ENCODE data around the gene DDX39B.
"Not testable (repeated sequence)": the region's sequence is repeated elsewhere in the genome, so short reads cannot be mapped to it uniquely, and the experiment has no call there.

The DDX39B gene

GRCh38 chr6:31541658-31542521, at the start of gene DDX39B:
Gene DDX39B, minus strand, starts transcription at chr6:31542003. Its CDS starts 1,471 bp downstream, at chr6:31540532.
- TF ChIP-seq, protein P1, sequence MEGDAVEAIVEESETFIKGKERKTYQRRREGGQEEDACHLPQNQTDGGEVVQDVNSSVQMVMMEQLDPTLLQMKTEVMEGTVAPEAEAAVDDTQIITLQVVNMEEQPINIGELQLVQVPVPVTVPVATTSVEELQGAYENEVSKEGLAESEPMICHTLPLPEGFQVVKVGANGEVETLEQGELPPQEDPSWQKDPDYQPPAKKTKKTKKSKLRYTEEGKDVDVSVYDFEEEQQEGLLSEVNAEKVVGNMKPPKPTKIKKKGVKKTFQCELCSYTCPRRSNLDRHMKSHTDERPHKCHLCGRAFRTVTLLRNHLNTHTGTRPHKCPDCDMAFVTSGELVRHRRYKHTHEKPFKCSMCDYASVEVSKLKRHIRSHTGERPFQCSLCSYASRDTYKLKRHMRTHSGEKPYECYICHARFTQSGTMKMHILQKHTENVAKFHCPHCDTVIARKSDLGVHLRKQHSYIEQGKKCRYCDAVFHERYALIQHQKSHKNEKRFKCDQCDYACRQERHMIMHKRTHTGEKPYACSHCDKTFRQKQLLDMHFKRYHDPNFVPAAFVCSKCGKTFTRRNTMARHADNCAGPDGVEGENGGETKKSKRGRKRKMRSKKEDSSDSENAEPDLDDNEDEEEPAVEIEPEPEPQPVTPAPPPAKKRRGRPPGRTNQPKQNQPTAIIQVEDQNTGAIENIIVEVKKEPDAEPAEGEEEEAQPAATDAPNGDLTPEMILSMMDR (IDR thresholded peaks at IDR 0.05; ENCODE audit: insufficient read depth, missing control alignments) = no peak
- DNase-seq (ENCODE audit: insufficient read length, low spot score) = peak; percentile 51
- FAIRE-seq = no peak

- FAIRE-seq; DNase-seq (ENCODE audit: insufficient read length, low spot score): not testable (repeated sequence)
Observed at GRCh38 chr6:31590691-31591090, 48.9 kb upstream of the DDX39B start.

- no peak for DNase-seq (ENCODE audit: insufficient read length, low spot score)
- no peak for FAIRE-seq
- TF ChIP-seq, protein P1 (IDR thresholded peaks at IDR 0.05; ENCODE audit: insufficient read depth, missing control alignments) = no peak
Observed at GRCh38 chr6:31588871-31589650, 47.3 kb upstream of the DDX39B start.

DNA sequence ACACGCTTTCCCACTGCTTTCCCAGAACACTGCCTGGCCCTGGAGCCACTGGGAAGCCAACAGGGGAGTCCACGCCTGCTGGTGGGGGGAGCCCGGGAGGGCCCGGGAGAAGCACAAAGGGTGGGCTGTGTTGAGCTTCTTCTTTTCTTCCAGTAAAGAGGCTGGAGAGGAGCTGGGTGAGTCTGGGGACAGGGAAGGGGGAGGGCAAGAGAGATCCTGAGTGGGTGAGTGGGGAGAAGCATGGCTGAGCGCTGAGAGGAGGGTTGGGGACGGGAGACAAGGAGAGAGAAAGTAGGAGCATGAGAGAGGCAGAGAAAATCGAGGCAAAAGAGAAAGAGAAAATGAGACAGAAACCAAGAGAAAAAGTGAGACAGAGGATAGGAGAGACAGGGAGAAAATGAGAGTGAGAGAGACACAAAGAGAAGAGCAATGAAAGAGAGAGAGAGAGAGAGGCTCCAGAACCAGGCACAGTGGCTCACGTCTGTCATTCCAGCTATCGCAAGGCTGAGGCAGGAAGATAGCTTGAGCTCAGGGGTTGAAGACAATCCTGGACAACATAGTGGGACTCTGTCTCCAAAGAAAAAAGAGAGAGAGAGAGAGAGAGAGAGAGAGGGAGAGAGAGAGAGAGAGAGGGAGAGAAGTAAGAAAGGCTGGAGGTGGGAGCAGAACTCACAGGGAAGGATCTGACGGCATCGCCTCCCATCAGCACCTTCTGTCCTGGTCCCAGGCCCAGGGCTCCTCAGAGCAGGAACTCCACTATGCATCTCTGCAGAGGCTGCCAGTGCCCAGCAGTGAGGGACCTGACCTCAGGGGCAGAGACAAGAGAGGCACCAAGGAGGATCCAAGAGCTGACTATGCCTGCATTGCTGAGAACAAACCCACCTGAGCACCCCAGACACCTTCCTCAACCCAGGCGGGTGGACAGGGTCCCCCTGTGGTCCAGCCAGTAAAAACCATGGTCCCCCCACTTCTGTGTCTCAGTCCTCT, 46.3 kb upstream of the DDX39B start:
- DNase-seq (ENCODE audit: insufficient read length, low spot score) (no peak), FAIRE-seq (no peak)
- TF ChIP-seq, protein P1 (IDR thresholded peaks at IDR 0.05; ENCODE audit: insufficient read depth, missing control alignments) = no peak

GRCh38 chr6:31586599-31587281, 44.9 kb upstream of the DDX39B start:
- FAIRE-seq = no peak
- DNase-seq (ENCODE audit: insufficient read length, low spot score) = no peak
- TF ChIP-seq, protein P1 (IDR thresholded peaks at IDR 0.05; ENCODE audit: insufficient read depth, missing control alignments) = no peak

DNA sequence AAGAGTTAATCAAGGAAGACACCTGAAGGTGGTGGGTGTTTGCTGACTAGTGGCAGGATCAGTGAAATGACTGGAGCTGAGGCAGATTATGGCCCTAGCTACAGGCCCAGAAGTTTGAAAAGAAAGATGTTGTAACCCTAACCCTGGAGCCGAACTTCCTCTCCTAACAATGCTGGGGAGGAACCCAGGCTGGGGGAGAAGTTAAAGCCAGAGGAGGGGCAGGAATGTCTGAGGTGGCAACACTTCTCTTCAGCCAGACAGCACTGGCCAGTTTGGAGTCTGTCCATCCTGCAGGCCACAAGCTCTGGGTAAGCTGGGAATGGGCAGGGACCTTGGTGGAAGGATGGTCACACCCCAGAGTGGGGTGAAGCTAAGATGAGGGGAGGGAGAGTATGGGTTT, 44.2 kb upstream of the DDX39B start, which contains the start of gene LST1:
Gene LST1 (plus strand): TSS at position 270 of the 400 bp plus-strand sequence. CDS start 1,023 bp downstream, outside the sequence.
- DNase-seq (ENCODE audit: insufficient read length, low spot score) (no peak), FAIRE-seq (no peak)
- TF ChIP-seq, protein P1 (IDR thresholded peaks at IDR 0.05; ENCODE audit: insufficient read depth, missing control alignments) = no peak

Measured in D721Med (cell line).